ENCODE measurements around the gene TMEM205.
"Not testable (repeated sequence)": the region's sequence is repeated elsewhere in the genome, so short reads cannot be mapped to it uniquely, and the experiment has no call there.

DNA sequence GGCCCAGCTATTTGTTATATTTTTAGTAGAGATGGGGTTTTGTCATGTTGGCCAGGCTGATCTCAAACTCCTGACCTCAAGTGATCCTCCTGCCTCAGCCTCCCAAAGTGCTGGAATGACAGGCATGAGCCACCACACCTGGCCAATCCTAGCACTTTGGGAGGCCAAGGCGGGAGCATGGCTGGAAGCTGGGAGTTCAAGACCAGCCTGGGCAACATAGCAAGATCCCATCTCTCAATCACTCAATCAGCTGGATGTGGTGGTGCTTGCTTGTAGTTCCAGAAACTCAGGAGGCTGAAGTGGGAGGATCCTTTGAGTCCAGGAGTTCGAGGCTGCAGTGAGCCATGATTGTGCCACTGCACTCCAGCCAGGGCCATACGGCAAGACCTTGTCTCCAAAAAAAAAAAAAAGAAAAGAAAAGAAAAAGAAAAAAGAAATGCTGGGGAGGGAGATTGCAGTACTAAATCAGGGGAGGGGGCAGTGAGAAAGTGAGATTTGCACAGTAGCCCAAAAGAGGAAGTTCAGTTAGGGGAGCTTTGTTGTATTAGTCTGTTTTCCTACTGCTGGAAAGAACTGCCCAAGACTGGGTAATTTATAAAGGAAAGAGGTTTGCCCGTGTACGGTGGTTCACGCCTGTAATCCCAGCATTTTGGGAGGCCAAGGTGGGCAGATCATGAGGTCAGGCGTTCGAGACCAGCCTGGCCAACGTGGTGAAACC, 25.6 kb downstream of the TMEM205 start:
- TF ChIP-seq, protein P1, sequence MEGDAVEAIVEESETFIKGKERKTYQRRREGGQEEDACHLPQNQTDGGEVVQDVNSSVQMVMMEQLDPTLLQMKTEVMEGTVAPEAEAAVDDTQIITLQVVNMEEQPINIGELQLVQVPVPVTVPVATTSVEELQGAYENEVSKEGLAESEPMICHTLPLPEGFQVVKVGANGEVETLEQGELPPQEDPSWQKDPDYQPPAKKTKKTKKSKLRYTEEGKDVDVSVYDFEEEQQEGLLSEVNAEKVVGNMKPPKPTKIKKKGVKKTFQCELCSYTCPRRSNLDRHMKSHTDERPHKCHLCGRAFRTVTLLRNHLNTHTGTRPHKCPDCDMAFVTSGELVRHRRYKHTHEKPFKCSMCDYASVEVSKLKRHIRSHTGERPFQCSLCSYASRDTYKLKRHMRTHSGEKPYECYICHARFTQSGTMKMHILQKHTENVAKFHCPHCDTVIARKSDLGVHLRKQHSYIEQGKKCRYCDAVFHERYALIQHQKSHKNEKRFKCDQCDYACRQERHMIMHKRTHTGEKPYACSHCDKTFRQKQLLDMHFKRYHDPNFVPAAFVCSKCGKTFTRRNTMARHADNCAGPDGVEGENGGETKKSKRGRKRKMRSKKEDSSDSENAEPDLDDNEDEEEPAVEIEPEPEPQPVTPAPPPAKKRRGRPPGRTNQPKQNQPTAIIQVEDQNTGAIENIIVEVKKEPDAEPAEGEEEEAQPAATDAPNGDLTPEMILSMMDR (IDR thresholded peaks at IDR 0.05; ENCODE audit: low read depth, low read length), result not testable (repeated sequence)
- not testable (repeated sequence) for TF ChIP-seq POLR2A (IDR thresholded peaks at IDR 0.05; ENCODE audit: extremely low read depth, insufficient read length)
